Stomach (tissue), 9 donors: ENCODE measurements around the gene ETV5. TPM values are rescaled to one million over a fixed set of nuclear protein-coding genes. Genes with fewer than 3 reads are reported as not detected.

Experiments used
- DNase-seq, 2 donors: peaks; one replicate each; pipeline versions ENCODE4 v3.0.0 to v3.0.0-alpha.2; 2013 to 2019
- H3K27ac ChIP-seq, 5 donors: fragments of 200-600 bp in 4 of 5; sonication (generic) in 4 of 5; one replicate each; pipeline ENCODE4 v1.5.1; 2013 to 2019; ENCODE audit warnings: mild to moderate bottlenecking in 1 of 5, moderate library complexity in 1 of 5
- H3K27me3 ChIP-seq, 3 donors: fragments of 200-600 bp; sonication (generic); one replicate each; pipeline ENCODE4 v1.5.1; 2017 to 2019; ENCODE audit warnings: mixed run types in 1 of 3
- H3K36me3 ChIP-seq, 4 donors: fragments of 200-600 bp; sonication (generic); 1 replicate in 3 of 4; 2 replicates in 1 of 4; pipeline ENCODE4 v1.5.1; 2016 to 2019
- H3K4me1 ChIP-seq, 4 donors: fragments of 200-600 bp; sonication (generic); one replicate each; pipeline ENCODE4 v1.5.1; 2016 to 2019
- H3K4me3 ChIP-seq, 4 donors: fragments of 200-600 bp; sonication (generic) in 3 of 4; one replicate each; pipeline ENCODE4 v1.5.1; 2016 to 2019; ENCODE audit warnings: mild to moderate bottlenecking in 1 of 4
- H3K9me3 ChIP-seq, 4 donors: fragments of 200-600 bp; sonication (generic); one replicate each; pipeline ENCODE4 v1.5.1; 2016 to 2019
- EP300 ChIP-seq: sonication (generic); formaldehyde crosslinking; IDR thresholded peaks from one replicate; pipeline ENCODE4 v1.6.1; 2017; ENCODE audit warnings: antibody characterized with exemption
- POLR2A ChIP-seq, 4 donors: fragments of 450-650 bp; IDR thresholded peaks; one replicate each; pipeline ENCODE4 v1.6.1; 2016; ENCODE audit warnings: antibody characterized with exemption in 4 of 4, control low read depth in 2 of 4, mild to moderate bottlenecking in 1 of 4, moderate library complexity in 1 of 4
- POLR2AphosphoS5 ChIP-seq, 3 donors: sonication (generic); formaldehyde crosslinking; IDR thresholded peaks; one replicate each; pipeline ENCODE4 v1.6.1; 2016; ENCODE audit warnings: antibody characterized with exemption in 3 of 3
- WGBS, 5 donors: extraction: QIAGEN DNeasy Blood & Tissue Kit in 3 of 5; methylation state at CpG; one replicate each; pipeline versions ENCODE4 v1.1.5 to v1.1.7; 2013 to 2018; 5-methylcytosine and 5-hydroxymethylcytosine counted together
- intact Hi-C: fragments of 100-400 bp; cut with DNase I; formaldehyde crosslinking; loops from one replicate; pipeline ENCODE4 v1.15.1; 2023; ENCODE audit warnings: low total_unique reads
- polyA plus RNA-seq, 3 donors: library from polyadenylated mRNA; stranded (reverse); fragments of 200-250 nt; gene quantifications; one replicate each; pipeline ENCODE4 v1.2.3, GENCODE V29; 2013
- total RNA-seq, 5 donors: library from RNA; depleted of rRNA; stranded (reverse); fragments of >200 nt; gene quantifications; one replicate each; pipeline versions ENCODE4 v1.1.0 to v1.2.3, GENCODE V29; 2014 to 2016
- TF ChIP-seq, protein P1 (sequence below), 7 experiments: fragments of 450-650 bp in 4 of 7; fragments of 200-600 bp in 3 of 7; sonication (generic) in 3 of 7; IDR thresholded peaks; one replicate each; pipeline ENCODE4 v1.5.1; 2016 to 2019; ENCODE audit warnings: antibody characterized with exemption in 7 of 7, control low read depth in 2 of 7, mild to moderate bottlenecking in 1 of 7
- donor health status: healthy with polysubstance abuse.
- donor health status: Bipolar disorder and iron deficiency.
- donor health status: healthy.

Gene ETV5
- total and polyA plus RNA-seq, 8 donors: 2.9 to 343 (median 17.7) TPM

DNA sequence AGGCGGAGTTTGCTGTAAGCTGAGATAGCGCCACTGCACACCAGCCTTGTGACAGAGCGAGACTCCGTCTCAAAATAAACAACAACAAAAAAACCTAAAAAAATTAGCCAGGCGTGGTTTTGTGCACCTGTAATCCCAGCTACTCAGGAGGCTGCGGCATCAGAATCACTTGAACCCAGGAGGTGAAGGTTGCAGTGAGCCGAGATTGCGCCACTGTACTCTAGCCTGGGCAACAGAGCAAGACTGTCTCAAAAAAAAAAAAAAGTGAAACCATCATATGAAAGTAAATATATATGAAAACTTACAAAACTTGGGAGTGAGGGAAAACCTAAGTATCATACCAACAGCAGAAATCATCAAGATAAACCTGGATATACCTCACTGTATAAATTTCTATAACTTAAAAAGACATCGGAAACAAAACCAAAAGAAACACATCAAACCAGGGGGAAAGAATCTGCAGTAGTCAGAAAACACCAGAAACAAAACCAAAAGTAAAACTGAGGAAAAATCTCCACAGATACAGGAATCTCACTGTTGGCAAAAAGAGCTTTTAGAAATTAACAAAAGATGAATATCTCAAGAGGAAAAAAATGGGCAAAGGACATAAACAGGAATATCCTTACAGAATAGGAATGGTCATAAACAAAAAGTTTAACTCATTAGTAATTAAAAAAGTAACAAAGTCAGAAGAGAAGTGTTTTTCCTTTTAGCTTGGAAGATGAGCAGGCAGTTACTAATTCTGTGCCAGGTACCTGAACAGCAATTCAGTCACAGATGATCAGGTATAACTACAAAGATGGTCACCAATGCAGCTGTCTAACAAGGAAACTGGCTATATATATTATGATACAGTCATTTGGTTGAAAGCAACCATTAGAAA is 41.3 kb downstream of the ETV5 start:
- H3K27ac ChIP-seq: no peak overlapping the region
- DNase-seq: no peak
- peaks cover 0 to 20% (median 13%) of the 10 kb centered on the region in 4 donors for H3K36me3 ChIP-seq
- TF ChIP-seq EP300: no peak
- H3K4me3 ChIP-seq: no peak overlapping the region
- H3K9me3 ChIP-seq: no peaks in the 10 kb centered on the region
- H3K27me3 ChIP-seq: no peaks in the 10 kb centered on the region
- whole genome bisulfite sequencing, 5 donors: 86 to 93% (median 88%) methylated on average over 9 of the region's 9 CpGs
- intact Hi-C loops: no loop called here
- H3K4me1 ChIP-seq: peaks cover 0 to 7% (median 0%) of the 10 kb centered on the region in 4 donors

DNA sequence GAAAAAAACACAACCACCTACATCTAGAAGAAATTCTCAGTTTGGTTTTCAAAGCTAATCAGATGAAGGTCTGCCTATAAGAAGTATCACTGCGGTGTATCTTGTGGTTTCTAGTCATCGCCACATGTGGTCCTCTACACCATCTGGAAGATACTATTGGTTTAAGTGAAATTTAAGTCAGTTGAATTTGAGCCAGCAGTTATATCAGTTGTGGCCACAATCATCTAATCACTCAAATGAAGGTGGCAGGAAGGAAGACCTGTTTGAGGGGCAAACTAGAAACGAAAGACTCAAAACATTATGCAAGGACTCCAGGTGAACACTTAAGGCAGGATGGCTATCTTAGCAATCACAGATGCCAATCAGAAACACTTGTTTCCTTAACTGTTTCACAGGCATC is 48.7 kb downstream of the ETV5 start:
- H3K27ac ChIP-seq: no peak overlapping the region
- no peak overlapping the region for H3K4me3 ChIP-seq
- no peaks in the 10 kb centered on the region for H3K27me3 ChIP-seq
- no peaks in the 10 kb centered on the region for H3K9me3 ChIP-seq
- TF ChIP-seq POLR2AphosphoS5 (IDR thresholded peaks at IDR 0.05) (no peak), EP300 (no peak)
- H3K4me1 ChIP-seq: no peaks in the 10 kb centered on the region
- intact Hi-C loops: no loop called here
- WGBS, 5 donors: 63 to 72% (median 69%) methylated on average over 3 of the region's 3 CpGs
- peaks cover 0 to 55% (median 39%) of the 10 kb centered on the region in 4 donors for H3K36me3 ChIP-seq
- no peak for DNase-seq

DNA sequence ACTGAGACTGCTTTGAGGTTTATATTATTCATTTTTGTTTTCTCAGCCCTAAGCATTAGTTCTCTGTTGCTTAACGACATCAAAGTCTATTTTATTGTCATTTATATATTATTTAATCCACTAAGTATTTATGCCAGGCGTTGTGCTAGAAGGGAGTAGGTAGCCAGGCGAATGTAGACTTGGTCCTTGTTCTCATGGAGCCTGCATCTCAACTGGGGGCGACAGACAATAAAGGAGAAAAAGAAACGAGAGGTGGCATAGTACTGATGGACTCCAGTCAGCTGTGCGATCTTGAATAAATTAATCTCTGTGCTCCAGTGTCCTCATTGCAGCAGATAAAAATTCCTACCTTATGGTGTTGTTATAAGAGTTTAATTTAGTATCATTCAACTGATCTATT is 49.7 kb downstream of the ETV5 start:
- Histone ChIP-seq H3K27ac (no peak overlapping the region), H3K9me3 (no peaks in the 10 kb centered on the region), H3K4me1 (no peaks in the 10 kb centered on the region), H3K4me3 (no peak overlapping the region), H3K36me3 (peaks cover 0 to 55% (median 43%) of the 10 kb centered on the region in 4 donors), H3K27me3 (no peaks in the 10 kb centered on the region)
- no peak for TF ChIP-seq POLR2AphosphoS5 (IDR thresholded peaks at IDR 0.05)
- no peak for TF ChIP-seq EP300
- TF ChIP-seq, protein P1, sequence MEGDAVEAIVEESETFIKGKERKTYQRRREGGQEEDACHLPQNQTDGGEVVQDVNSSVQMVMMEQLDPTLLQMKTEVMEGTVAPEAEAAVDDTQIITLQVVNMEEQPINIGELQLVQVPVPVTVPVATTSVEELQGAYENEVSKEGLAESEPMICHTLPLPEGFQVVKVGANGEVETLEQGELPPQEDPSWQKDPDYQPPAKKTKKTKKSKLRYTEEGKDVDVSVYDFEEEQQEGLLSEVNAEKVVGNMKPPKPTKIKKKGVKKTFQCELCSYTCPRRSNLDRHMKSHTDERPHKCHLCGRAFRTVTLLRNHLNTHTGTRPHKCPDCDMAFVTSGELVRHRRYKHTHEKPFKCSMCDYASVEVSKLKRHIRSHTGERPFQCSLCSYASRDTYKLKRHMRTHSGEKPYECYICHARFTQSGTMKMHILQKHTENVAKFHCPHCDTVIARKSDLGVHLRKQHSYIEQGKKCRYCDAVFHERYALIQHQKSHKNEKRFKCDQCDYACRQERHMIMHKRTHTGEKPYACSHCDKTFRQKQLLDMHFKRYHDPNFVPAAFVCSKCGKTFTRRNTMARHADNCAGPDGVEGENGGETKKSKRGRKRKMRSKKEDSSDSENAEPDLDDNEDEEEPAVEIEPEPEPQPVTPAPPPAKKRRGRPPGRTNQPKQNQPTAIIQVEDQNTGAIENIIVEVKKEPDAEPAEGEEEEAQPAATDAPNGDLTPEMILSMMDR (IDR thresholded peaks at IDR 0.05): no peak
- TF ChIP-seq POLR2A (IDR thresholded peaks at IDR 0.05): no peak
- intact Hi-C loops: no loop called here
- WGBS, 5 donors: 89 to 92% (median 90%) methylated on average over 6 of the region's 6 CpGs
- DNase-seq: no peak

DNA sequence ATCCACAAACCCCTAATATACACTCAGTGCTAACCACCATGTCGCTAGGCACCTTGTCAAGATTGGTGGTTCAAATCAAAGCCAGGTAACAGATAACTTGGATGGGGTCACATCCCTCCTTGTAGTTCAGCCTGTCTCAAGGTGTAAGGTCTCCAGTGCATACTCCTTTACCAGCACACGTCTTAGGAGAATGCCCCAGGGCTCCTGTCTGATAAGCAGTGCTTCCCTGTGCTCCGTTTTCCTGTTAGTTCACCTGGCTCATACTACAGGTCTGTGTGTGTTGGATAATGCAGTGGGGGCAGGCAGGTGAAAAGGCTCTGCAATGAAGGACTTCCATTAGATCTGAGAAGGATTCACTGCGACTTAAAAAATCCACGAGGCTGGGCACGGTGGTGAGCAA is 50.7 kb downstream of the ETV5 start:
- Histone ChIP-seq H3K9me3 (no peaks in the 10 kb centered on the region), H3K27me3 (no peaks in the 10 kb centered on the region), H3K4me1 (no peaks in the 10 kb centered on the region), H3K27ac (no peak overlapping the region), H3K4me3 (no peak overlapping the region), H3K36me3 (peaks cover 0 to 62% (median 43%) of the 10 kb centered on the region in 4 donors)
- DNase-seq: no peak
- TF ChIP-seq EP300 (no peak), POLR2A (IDR thresholded peaks at IDR 0.05) (no peak), POLR2AphosphoS5 (IDR thresholded peaks at IDR 0.05) (no peak)
- TF ChIP-seq, protein P1 (IDR thresholded peaks at IDR 0.05): no peak
- 76 to 89% (median 80%) methylated on average over 6 of the region's 6 CpGs for WGBS, 5 donors
- intact Hi-C loops: no loop called here

DNA sequence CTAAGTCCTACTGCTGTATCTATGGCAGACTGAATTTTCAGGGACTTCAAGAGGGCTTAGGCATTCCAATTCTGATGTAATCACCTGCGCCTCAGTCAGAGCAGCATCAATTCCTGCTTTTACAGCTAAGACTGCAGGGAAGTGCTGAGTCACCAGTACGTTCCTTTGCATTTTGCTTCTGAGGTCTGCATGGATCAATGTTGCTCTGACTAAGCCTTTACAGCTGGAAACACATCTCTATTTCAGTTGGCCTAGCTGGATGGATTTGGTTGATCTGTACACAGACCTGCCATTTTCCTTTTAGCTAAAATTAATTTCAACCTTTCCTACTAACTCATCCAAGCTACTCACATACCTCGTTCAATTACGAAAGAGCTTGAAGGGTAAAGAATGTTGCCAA is 51.3 kb downstream of the ETV5 start:
- DNase-seq: no peak
- Histone ChIP-seq H3K27ac (no peak overlapping the region), H3K27me3 (no peaks in the 10 kb centered on the region), H3K4me1 (no peaks in the 10 kb centered on the region), H3K4me3 (no peak overlapping the region), H3K9me3 (no peaks in the 10 kb centered on the region), H3K36me3 (peaks cover 0 to 63% (median 43%) of the 10 kb centered on the region in 4 donors)
- intact Hi-C loops: no loop called here
- 85 to 94% (median 87%) methylated on average over 4 of the region's 4 CpGs for WGBS, 5 donors
- no peak for TF ChIP-seq EP300
- no peak for TF ChIP-seq POLR2A (IDR thresholded peaks at IDR 0.05)
- TF ChIP-seq, protein P1 (IDR thresholded peaks at IDR 0.05): no peak
- no peak for TF ChIP-seq POLR2AphosphoS5 (IDR thresholded peaks at IDR 0.05)
